ENCODE measurements around the gene LTA4H.

Gene LTA4H

DNA sequence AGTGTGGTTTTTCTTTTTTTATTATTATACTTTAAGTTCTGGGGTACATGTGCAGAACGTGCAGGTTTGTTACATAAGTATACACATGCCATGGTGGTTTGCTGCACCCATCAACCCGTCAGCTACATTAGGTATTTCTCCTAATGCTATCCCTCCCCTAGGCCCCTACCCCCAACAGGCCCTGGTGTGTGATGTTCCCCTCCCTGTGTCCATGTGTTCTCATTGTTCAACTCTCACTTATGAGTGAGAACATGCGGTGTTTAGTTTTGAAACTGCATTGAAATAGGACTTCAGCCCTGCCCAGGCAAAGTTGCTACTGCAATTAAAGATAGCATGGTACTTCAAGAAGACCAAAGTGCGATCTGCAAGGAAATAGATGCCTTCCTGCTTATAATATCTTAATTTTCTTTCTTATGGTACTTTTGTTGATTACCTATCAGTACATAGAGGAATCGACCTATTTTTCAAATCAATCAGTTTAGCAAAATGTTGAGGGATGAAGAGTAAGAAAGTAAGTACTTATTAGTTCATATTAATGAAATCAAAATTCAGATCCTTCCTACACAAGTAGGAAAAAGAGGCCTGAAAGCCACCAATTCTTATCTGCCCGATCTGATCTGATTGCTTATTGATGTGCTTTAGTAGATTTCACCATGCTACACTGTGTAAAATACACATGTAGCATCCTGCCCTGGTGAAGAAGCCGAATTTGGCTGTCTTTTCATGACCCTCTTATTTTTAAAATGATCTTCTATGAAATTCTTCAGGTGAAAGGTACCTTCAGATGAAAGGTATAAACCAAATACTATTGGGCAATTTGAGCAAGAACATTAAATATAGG is 1.6 kb downstream of the LTA4H start:
- no peak for DNase-seq

- DNase-seq: no peak
These were observed 5.6 kb downstream of the LTA4H start for GRCh38 chr12:96029826-96030225.

- DNase-seq: no peak
These were observed 6.8 kb downstream of the LTA4H start for GRCh38 chr12:96028538-96028937.

DNA sequence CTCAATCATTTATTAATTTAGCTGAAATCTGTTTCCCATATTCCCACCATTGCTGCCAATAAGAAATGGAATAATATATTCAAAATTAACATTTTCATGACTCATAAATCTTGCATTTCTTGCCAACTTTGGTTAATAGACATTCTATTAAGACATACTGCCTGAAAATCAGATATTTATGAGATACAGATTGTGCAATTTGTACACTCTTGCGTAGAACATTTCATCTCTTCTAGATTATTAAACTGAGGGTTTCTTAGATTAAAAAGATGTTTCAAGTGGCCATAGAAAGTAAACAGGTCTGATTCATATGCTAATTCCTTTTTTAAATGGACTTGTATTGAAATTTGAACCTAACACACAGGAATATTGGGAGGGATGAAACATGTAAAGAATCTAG is 9.1 kb downstream of the LTA4H start:
- DNase-seq: no peak

DNA sequence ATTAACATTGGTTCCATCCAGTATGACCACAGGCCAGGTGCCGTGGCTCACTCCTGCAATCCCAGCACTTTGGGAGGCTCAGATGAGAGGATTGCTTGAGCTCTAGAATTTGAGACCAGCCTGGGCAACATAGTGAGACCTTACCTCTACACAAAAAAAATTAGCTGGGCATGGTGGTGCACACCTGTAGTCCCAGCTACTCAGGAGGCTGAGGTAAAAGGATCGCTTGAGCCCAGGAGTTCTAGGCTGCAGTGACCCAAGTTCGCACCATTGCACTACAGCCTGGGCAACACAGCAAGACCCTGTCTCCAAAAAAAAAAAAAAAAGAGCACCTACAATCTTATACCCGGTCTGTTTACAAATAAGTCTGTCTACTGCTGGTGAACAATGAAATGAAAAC is 9.9 kb downstream of the LTA4H start:
- no peak for DNase-seq

DNA sequence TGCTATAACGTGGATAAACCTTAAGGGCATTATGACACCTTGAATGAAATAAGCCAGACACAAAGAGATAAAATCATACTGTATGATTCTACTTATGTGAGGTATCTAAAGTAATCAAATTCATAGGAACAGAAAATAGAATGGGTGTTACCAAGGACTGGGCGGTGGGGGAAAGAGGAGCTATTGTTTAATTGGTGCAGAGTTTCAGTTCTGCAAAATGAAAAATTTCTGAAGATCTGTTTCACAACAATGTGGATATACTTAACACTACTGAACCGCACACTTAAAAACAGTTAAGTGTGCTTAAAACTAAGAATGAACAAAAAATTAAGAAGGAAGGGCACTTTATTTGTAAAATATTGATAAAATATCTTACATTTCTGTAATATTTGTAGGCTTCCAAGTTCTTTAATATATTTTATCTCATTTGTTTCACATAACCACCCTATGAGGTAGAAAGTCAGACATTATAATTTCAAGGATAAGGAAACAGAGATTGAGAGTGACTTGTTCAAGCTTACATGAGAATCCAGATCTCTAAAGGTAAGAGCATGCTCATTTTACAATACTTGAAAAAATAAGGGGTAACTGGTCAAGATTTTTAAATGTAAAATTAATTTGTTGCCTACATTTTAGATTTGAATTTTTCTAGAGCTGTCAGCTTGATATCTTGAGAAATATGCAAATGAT is 14.9 kb downstream of the LTA4H start:
- no peak for DNase-seq

DNA sequence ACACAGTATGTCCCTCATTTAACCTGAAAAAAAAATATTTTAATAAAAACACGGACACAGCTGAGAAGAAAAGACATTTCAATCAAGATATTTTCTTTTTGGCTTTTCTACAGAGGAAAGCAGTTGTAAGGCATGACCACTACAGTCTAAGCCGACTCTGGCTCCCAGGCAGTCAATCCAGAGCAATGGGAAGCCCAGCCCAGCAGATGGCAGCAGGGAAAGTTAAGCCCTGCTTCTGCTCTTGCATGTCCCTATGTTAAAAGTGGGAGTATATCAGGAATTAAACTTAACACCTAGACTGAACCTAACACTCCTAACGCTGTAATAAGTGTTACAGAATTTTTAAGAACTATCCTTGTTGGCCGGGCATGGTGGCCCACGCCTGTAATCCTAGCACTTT is 19.7 kb downstream of the LTA4H start:
- DNase-seq: no peak

- no peak for DNase-seq
These were observed 20.3 kb downstream of the LTA4H start for GRCh38 chr12:96014943-96015599.

GRCh38 chr12:96007729-96008128 is 27.7 kb downstream of the LTA4H start:
- no peak for DNase-seq

DNA sequence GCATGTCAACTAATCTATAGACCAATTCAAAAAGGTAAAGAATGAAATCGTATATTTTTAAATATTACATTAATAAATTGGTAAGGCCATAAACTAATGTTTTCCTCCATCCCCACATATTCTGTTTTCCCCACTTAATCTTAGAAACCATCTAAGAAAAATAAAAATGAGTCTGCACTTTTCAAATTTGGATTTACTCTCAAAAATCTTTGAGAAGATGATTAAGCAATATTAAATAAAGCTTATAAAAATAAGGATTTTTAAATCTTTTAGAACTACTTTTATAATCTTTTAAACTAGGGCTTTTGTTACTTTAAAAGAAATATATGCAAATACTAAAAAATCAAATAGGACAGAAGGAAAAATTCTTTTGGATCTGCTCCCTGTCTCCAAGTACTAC is 28.7 kb downstream of the LTA4H start:
- DNase-seq: no peak

GRCh38 chr12:96000858-96001257 is 34.5 kb downstream of the LTA4H start:
- DNase-seq: no peak

DNA sequence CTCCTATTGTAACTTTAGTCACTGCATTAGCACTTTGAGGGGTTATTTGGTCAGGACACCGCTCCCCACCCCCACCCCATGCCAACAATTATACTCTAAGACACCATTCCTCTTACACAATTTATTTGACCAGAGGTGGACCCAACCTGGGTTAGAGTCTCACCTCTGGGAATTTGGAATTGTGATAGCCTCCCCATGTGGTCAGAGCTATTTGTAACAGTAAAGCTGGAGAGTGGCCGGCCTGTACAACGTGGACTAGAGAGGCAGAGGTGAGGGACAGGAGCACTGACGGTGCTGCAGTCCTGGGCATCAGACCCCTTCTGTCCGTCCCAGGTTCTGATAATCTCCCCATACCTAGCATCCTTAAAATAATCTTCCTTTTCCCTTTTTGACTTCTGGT is 35.9 kb downstream of the LTA4H start:
- no peak for DNase-seq

GRCh38 chr12:95998611-95999286 is 36.6 kb downstream of the LTA4H start:
- peak; percentile 19 for DNase-seq

- no peak for DNase-seq
These were observed 37.4 kb downstream of the LTA4H start for GRCh38 chr12:95997911-95998510.

GRCh38 chr12:95997276-95997675 is 38.1 kb downstream of the LTA4H start:
- no peak for DNase-seq

DNA sequence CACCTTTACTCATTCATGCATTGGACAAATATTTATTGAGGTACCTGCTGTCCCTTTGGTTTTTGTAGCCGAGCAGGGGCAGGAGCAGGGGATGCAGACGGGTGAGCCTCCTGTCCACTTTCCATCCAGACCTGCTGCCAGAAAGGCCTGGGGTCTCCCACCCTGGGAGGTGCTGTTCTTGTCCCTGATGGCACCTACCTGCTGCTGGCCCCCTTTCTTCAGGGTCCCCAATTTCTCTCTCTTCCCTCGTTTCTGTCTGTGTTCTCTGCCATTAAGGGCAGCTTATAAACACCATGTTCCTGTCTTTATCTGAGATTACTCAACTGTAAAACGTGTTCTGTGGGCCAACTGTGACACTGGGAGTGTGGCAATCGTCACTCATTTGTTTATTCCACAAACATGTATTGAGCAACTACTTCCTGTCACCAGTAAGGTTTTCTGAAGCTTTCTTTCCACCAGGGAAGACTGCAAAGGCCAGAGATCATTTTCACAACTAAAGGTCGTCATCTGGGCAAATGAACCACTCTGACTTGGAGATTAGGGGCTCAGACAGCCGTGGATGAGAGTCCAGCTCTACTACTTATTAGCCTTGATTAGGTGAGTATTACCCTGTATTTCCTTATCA is 39.2 kb downstream of the LTA4H start, which contains the start of gene HAL:
HAL (minus strand) TSS at position 311 of the 625 bp plus-strand sequence. CDS start 434 bp downstream, outside the sequence.
- no peak for DNase-seq

DNA sequence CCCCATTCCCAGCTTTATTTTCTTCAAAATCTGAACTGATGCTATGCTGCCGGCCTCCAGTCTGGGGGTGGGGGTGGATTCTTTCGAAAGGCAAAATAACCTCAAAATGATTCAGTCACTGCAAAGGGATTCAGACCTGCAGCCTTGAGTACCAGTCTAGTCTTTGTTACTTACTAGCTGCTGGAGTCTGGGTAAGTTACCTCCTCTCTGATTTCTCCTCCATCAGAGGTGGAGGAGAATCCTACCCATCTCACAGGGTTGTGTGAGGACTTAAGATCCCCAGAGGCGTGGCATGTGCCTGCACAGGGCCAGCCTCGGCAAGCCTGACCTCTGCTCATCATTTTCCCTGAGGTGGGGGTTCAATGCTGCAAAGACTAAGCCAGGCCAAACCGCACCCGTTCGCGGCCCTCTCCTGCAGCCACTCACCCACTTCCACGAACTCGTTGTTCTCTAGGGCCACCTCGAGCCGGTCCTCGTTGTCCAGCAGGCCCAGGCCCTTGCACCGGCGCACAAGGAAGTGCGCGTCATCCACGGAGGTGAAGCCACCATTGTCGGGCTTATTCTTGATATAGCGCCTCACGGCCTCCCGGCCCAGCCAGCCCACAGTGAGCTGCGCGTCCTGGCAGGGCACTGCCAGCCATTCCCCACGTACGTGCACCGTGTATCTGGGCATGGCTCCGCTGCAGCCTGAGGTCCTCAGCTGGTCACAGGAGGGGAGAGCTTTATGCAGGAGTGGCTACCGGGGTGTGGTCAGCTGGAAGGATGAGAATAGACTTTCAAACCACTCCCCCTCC is 40.0 kb downstream of the LTA4H start:
- no peak for DNase-seq

GRCh38 chr12:95994476-95994875 is 40.9 kb downstream of the LTA4H start:
- no peak for DNase-seq

GRCh38 chr12:95993907-95994306 is 41.5 kb downstream of the LTA4H start:
- no peak for DNase-seq

DNA sequence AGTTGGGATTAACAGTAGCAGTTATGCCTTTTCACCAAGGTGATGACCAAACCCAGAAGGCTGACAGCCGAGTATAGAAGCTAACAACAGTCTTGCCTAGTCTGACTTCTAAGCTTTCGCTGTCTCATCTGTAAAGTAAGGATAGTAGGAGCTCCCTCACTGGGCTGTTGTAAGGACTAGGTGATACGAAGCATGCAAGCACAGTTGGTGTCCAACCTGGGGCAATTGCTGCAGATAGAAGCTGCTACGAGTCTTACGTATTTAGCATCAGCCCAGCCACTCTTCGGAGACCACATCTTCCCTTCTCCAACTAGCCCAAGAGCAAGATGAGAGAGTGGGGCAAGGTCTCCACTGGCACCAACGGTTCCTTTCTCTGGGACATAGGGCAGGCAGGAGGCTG is 45.3 kb downstream of the LTA4H start:
- DNase-seq: no peak

DNA sequence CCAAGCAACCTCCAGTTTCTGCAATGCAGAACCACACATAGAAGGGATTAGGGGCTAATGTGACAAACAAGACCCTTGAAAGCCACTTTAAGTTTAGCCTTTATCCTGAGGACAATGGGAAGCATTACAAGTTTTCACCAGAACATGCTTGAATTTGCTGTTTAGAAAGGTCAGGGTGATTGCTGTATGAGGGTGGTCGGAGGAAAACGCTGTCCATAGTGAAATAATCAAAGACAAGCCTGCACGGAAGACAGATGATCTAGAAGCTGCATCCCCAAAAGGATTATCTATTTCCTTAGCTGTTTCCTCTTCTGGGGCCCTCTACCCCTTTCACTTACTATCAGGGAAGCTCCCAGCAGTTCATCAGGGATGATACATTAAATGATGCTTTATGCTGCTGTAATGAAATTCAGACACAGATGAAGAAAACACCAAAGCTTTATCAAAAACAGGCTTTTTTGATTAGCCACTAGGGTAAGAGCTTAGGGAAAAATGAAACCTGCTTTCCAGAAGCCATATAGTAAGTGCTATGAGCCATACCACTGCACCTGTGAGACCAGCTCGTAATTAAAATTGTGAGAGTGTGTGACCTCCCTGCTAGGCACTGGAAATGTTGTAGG is 45.8 kb downstream of the LTA4H start:
- no peak for DNase-seq
